SK-N-SH treated with all-trans-retinoic acid at 6 μM for 48 hours (cell line): ENCODE measurements around the gene ANKRD2.

ENCODE experiments used
- ATAC-seq: fragments of 200-7000 bp; cut with Tn5 transposase; 3 replicates; pipeline ENCODE4 v1.9.1; 2020; ENCODE audit warnings: mild to moderate bottlenecking, moderate library complexity
- ARNTL ChIP-seq: fragments of 450-650 bp; formaldehyde crosslinking; IDR thresholded peaks from 2 replicates; pipeline ENCODE4 v1.5.0; 2020; ENCODE audit warnings: low read depth, mild to moderate bottlenecking, moderate library complexity, borderline replicate concordance
- BACH2 ChIP-seq: fragments of 250-450 bp; sonication (Bioruptor Pico); IDR thresholded peaks from 2 replicates; pipeline ENCODE4 v1.9.0; 2021; ENCODE audit warnings: mild to moderate bottlenecking, borderline replicate concordance
- CSDC2 ChIP-seq: fragments of 250-450 bp; sonication (Bioruptor Pico); IDR thresholded peaks from 2 replicates; pipeline ENCODE4 v1.5.0; 2020; ENCODE audit warnings: mild to moderate bottlenecking, moderate library complexity
- ESRRG ChIP-seq: fragments of 250-450 bp; sonication (Bioruptor Pico); IDR thresholded peaks from 2 replicates; pipeline ENCODE4 v1.6.1; 2021; ENCODE audit warnings: mild to moderate bottlenecking
- GLIS3 ChIP-seq: fragments of 250-450 bp; sonication (Bioruptor Pico); IDR thresholded peaks from 2 replicates; pipeline ENCODE4 v1.5.0; 2020; ENCODE audit warnings: mild to moderate bottlenecking, moderate library complexity
- ISL1 ChIP-seq: fragments of 250-450 bp; sonication (Bioruptor Pico); IDR thresholded peaks from 2 replicates; pipeline ENCODE4 v2.1.2; 2022; ENCODE audit warnings: mild to moderate bottlenecking, moderate library complexity
- OSR1 ChIP-seq: fragments of 250-450 bp; sonication (Bioruptor Pico); IDR thresholded peaks from 2 replicates; pipeline ENCODE4 v1.8.0; 2022; ENCODE audit warnings: moderate library complexity, mild to moderate bottlenecking, inconsistent platforms
- PATZ1 ChIP-seq: fragments of 250-450 bp; sonication (Bioruptor Pico); IDR thresholded peaks from 2 replicates; pipeline ENCODE4 v1.8.0; 2020; ENCODE audit warnings: mild to moderate bottlenecking, moderate library complexity, borderline replicate concordance
- POU6F1 ChIP-seq: fragments of 250-450 bp; sonication (Bioruptor Pico); IDR thresholded peaks from 2 replicates; pipeline ENCODE4 v1.8.0; 2021; ENCODE audit warnings: low read depth, mild to moderate bottlenecking, moderate library complexity, borderline replicate concordance
- PPARA ChIP-seq: fragments of 250-450 bp; sonication (Bioruptor Pico); IDR thresholded peaks from 2 replicates; pipeline ENCODE4 v1.5.0; 2020; ENCODE audit warnings: mild to moderate bottlenecking, borderline replicate concordance
- RARB ChIP-seq: fragments of 250-450 bp; sonication (Bioruptor Pico); IDR thresholded peaks from 2 replicates; pipeline ENCODE4 v1.8.0; 2021; ENCODE audit warnings: mild to moderate bottlenecking, moderate library complexity
- SNAI2 ChIP-seq: fragments of 250-450 bp; sonication (Bioruptor Pico); IDR thresholded peaks from 2 replicates; pipeline ENCODE4 v1.5.0; 2020; ENCODE audit warnings: mild to moderate bottlenecking, moderate library complexity
- TCF4 ChIP-seq: fragments of 250-450 bp; sonication (Bioruptor Pico); IDR thresholded peaks from 2 replicates; pipeline ENCODE4 v1.8.0; 2021; ENCODE audit warnings: mild to moderate bottlenecking, moderate library complexity, borderline replicate concordance
- TOX ChIP-seq: fragments of 250-450 bp; sonication (Bioruptor Pico); IDR thresholded peaks from 2 replicates; pipeline ENCODE4 v1.8.0; 2021; ENCODE audit warnings: mild to moderate bottlenecking, moderate library complexity, borderline replicate concordance
- ZC3H10 ChIP-seq: fragments of 250-450 bp; sonication (Bioruptor Pico); IDR thresholded peaks from 2 replicates; pipeline ENCODE4 v1.5.1; 2021; ENCODE audit warnings: mild to moderate bottlenecking, moderate library complexity
- ZFP3 ChIP-seq: fragments of 250-450 bp; sonication (Bioruptor Pico); IDR thresholded peaks from 2 replicates; pipeline ENCODE4 v1.5.0; 2020; ENCODE audit warnings: mild to moderate bottlenecking, moderate library complexity
- ZFP30 ChIP-seq: fragments of 450-650 bp; formaldehyde crosslinking; IDR thresholded peaks from 2 replicates; pipeline ENCODE4 v1.5.0; 2022; ENCODE audit warnings: mild to moderate bottlenecking, moderate library complexity
- ZNF565 ChIP-seq: fragments of 450-650 bp; formaldehyde crosslinking; conservative IDR thresholded peaks from 2 replicates; pipeline ENCODE4 v1.5.0; 2020; ENCODE audit warnings: low read depth, mild to moderate bottlenecking, moderate library complexity
- ZNF70 ChIP-seq: fragments of 450-650 bp; formaldehyde crosslinking; IDR thresholded peaks from 2 replicates; pipeline ENCODE4 v1.5.0; 2020; ENCODE audit warnings: mild to moderate bottlenecking, moderate library complexity
- ZNF8 ChIP-seq: fragments of 450-650 bp; formaldehyde crosslinking; IDR thresholded peaks from 2 replicates; pipeline ENCODE4 v1.5.0; 2020; ENCODE audit warnings: mild to moderate bottlenecking, moderate library complexity
- TF ChIP-seq, protein P1 (sequence below): fragments of 250-450 bp; sonication (Bioruptor Pico); IDR thresholded peaks from 2 replicates; pipeline ENCODE4 v1.5.1; 2021; ENCODE audit warnings: mild to moderate bottlenecking, moderate library complexity
- TF ChIP-seq, protein P2 (sequence below): fragments of 250-450 bp; sonication (Bioruptor Pico); IDR thresholded peaks from 2 replicates; pipeline ENCODE4 v1.5.1; 2020; ENCODE audit warnings: low read depth, mild to moderate bottlenecking, moderate library complexity

The ANKRD2 gene

GRCh38 chr10:97618285-97618684, 45.7 kb downstream of the ANKRD2 start:
- TF ChIP-seq ZFP30 (no peak), PATZ1 (no peak), TCF4 (CRISPR knock-in tag) (no peak), ISL1 (no peak), CSDC2 (no peak), PPARA (CRISPR knock-in tag) (no peak), OSR1 (CRISPR knock-in tag) (no peak), RARB (no peak), ZNF8 (CRISPR knock-in tag) (no peak), POU6F1 (CRISPR knock-in tag) (no peak), ESRRG (CRISPR knock-in tag) (no peak), GLIS3 (CRISPR knock-in tag) (no peak), ZNF565 (CRISPR knock-in tag) (no peak), ZFP3 (CRISPR knock-in tag) (no peak), ZNF70 (CRISPR knock-in tag) (no peak), ARNTL (no peak), TOX (no peak)
- TF ChIP-seq, protein P1, sequence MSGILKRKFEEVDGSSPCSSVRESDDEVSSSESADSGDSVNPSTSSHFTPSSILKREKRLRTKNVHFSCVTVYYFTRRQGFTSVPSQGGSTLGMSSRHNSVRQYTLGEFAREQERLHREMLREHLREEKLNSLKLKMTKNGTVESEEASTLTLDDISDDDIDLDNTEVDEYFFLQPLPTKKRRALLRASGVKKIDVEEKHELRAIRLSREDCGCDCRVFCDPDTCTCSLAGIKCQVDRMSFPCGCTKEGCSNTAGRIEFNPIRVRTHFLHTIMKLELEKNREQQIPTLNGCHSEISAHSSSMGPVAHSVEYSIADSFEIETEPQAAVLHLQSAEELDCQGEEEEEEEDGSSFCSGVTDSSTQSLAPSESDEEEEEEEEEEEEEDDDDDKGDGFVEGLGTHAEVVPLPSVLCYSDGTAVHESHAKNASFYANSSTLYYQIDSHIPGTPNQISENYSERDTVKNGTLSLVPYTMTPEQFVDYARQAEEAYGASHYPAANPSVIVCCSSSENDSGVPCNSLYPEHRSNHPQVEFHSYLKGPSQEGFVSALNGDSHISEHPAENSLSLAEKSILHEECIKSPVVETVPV (CRISPR knock-in tag) = no peak
- TF ChIP-seq, protein P2, sequence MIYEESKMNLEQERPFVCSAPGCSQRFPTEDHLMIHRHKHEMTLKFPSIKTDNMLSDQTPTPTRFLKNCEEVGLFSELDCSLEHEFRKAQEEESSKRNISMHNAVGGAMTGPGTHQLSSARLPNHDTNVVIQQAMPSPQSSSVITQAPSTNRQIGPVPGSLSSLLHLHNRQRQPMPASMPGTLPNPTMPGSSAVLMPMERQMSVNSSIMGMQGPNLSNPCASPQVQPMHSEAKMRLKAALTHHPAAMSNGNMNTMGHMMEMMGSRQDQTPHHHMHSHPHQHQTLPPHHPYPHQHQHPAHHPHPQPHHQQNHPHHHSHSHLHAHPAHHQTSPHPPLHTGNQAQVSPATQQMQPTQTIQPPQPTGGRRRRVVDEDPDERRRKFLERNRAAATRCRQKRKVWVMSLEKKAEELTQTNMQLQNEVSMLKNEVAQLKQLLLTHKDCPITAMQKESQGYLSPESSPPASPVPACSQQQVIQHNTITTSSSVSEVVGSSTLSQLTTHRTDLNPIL (CRISPR knock-in tag) = no peak
- ATAC-seq = no peak

- ATAC-seq = no peak
- TF ChIP-seq ESRRG (CRISPR knock-in tag) (no peak), CSDC2 (no peak), SNAI2 (CRISPR knock-in tag) (no peak), BACH2 (CRISPR knock-in tag) (no peak), PPARA (CRISPR knock-in tag) (no peak), ZNF70 (CRISPR knock-in tag) (no peak)
These were observed 46.2 kb downstream of the ANKRD2 start for GRCh38 chr10:97618733-97619132.

DNA sequence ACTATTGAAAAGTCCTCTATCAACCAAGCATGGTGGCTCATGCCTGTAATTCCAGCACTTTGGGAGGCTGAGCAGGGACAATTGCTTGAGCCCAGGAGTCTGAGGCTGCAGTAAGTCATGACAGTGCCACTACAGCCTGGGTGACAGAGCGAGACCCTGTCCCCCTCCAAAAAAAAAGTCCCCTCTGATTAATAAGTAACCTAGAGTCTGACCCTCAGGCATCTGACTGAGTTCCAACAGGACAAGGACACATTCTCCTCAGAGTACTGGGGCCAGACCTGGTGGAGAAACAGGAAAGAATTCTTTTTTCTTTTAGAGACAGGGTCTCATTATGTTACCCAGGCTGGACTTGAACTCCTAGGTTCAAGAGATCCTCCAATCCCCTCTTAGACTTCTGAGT, 50.7 kb downstream of the ANKRD2 start:
- no peak for TF ChIP-seq POU6F1 (CRISPR knock-in tag)
- no peak for TF ChIP-seq ZFP3 (CRISPR knock-in tag)
- no peak for TF ChIP-seq ZNF8 (CRISPR knock-in tag)
- TF ChIP-seq ZC3H10 (CRISPR knock-in tag) = no peak
- no peak for TF ChIP-seq CSDC2
- TF ChIP-seq, protein P1 (CRISPR knock-in tag) = no peak
- TF ChIP-seq, all 23 proteins: peak for 0
- no peak for ATAC-seq
